ENCODE measurements around the gene AFM. TPM values are rescaled to one million over a fixed set of nuclear protein-coding genes. Genes with fewer than 3 reads are reported as not detected.

AFM gene
- total RNA-seq, 1 experiment from 2014 or later, result not detected

DNA sequence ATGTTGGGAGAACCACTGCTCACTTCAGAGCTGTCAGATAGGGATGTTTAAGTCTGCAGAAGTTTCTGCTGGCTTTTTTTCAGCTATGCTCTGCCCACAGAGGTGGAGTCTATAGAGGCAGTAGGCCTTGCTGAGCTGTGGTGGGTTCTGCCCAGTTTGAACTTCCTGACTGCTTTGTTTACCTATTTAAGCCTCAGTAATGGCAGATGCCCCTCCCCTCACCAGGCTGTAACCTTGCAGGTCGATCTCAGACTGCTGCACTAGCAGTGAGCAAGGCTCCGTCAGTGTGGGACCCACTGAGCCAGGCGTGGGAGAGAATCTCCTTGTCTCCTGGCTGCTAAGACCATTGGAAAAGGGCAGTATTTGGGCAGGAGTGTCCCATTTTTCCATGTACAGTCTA is 36.8 kb downstream of the AFM start:
- Histone ChIP-seq H3K27me3 (ENCODE audit: insufficient read depth, low read length) (no peaks in the 10 kb centered on the region), H3K27ac (ENCODE audit: low read depth, low read length) (no peak overlapping the region), H2AFZ (ENCODE audit: low read depth, low read length, poor library complexity, severe bottlenecking) (no peak overlapping the region), H4K20me1 (ENCODE audit: insufficient read depth) (no peaks in the 10 kb centered on the region), H3K4me2 (ENCODE audit: low read length) (no peak overlapping the region), H3K9me2 (ENCODE audit: insufficient read depth) (no peaks in the 10 kb centered on the region), H3K36me3 (ENCODE audit: control insufficient read depth in 1 of 2, insufficient read depth in 2 of 2, low read length in 2 of 2) (no peaks in the 10 kb centered on the region), H3K9me3 (ENCODE audit: control insufficient read depth in 1 of 2, insufficient read depth in 1 of 2, low read depth in 1 of 2, low read length in 2 of 2) (no peaks in the 10 kb centered on the region), H3K9ac (ENCODE audit: low read length) (no peak overlapping the region), H3K4me3 (replicated peaks in 1 of 2; ENCODE audit: low read depth in 1 of 2, low read length in 2 of 2) (no peak overlapping the region), H3K79me2 (ENCODE audit: insufficient read depth, low read length) (no peaks in the 10 kb centered on the region), H3K4me1 (ENCODE audit: control insufficient read depth in 1 of 2, insufficient read depth in 2 of 2, low read length in 2 of 2) (no peaks in the 10 kb centered on the region)
- DNase-seq (ENCODE audit: low read depth, low spot score), result no peak
- ATAC-seq, result no peak
- CTCF ChIA-PET, result no interaction called here
- BruUV-seq (replicated peaks), result no TSS peak
- POLR2A ChIA-PET, result no interaction called here
- RAD21 ChIA-PET (ENCODE audit: low non-redundant PET in 1 of 2, low total read pairs in 2 of 2, uncharacterized antibody in 2 of 2, unreplicated experiment in 2 of 2), result no interaction called here
- intact Hi-C loops (cut with micrococcal nuclease), result no loop called here
- no peak for TF ChIP-seq SRF (IDR thresholded peaks at IDR 0.05; ENCODE audit: low read depth)
- TF ChIP-seq, protein P1, sequence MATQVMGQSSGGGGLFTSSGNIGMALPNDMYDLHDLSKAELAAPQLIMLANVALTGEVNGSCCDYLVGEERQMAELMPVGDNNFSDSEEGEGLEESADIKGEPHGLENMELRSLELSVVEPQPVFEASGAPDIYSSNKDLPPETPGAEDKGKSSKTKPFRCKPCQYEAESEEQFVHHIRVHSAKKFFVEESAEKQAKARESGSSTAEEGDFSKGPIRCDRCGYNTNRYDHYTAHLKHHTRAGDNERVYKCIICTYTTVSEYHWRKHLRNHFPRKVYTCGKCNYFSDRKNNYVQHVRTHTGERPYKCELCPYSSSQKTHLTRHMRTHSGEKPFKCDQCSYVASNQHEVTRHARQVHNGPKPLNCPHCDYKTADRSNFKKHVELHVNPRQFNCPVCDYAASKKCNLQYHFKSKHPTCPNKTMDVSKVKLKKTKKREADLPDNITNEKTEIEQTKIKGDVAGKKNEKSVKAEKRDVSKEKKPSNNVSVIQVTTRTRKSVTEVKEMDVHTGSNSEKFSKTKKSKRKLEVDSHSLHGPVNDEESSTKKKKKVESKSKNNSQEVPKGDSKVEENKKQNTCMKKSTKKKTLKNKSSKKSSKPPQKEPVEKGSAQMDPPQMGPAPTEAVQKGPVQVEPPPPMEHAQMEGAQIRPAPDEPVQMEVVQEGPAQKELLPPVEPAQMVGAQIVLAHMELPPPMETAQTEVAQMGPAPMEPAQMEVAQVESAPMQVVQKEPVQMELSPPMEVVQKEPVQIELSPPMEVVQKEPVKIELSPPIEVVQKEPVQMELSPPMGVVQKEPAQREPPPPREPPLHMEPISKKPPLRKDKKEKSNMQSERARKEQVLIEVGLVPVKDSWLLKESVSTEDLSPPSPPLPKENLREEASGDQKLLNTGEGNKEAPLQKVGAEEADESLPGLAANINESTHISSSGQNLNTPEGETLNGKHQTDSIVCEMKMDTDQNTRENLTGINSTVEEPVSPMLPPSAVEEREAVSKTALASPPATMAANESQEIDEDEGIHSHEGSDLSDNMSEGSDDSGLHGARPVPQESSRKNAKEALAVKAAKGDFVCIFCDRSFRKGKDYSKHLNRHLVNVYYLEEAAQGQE (IDR thresholded peaks at IDR 0.05; ENCODE audit: low read depth), result no peak
- TF ChIP-seq, protein P2, sequence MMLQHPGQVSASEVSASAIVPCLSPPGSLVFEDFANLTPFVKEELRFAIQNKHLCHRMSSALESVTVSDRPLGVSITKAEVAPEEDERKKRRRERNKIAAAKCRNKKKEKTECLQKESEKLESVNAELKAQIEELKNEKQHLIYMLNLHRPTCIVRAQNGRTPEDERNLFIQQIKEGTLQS (IDR thresholded peaks at IDR 0.05), result no peak

DNA sequence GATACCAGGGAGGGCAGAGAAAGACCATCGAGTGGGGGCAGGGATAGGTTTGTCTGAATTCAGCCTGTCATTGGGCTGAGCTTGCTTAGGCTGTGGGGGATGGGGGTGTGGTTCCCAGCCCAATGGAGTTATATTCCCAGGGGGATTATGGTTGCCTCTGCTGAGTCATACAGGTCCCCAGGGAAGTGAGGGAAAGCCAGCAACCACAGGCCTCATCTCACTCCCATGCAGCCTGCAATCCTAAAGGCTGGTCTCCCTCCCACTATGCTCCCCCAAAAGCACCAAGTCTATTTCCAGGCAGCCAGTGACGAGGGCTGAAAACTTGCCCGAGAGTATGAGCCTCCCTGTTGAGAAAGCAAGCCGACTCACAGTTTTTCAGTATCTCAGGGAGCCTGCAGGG is 39.3 kb downstream of the AFM start:
- no peaks in the 10 kb centered on the region for H4K20me1 ChIP-seq (ENCODE audit: insufficient read depth)
- H3K9me3 ChIP-seq (ENCODE audit: control insufficient read depth in 1 of 2, insufficient read depth in 1 of 2, low read depth in 1 of 2, low read length in 2 of 2), result no peaks in the 10 kb centered on the region
- BruUV-seq (replicated peaks), result no TSS peak
- no peaks in the 10 kb centered on the region for H3K4me1 ChIP-seq (ENCODE audit: control insufficient read depth in 1 of 2, insufficient read depth in 2 of 2, low read length in 2 of 2)
- RAD21 ChIA-PET (ENCODE audit: low non-redundant PET in 1 of 2, low total read pairs in 2 of 2, uncharacterized antibody in 2 of 2, unreplicated experiment in 2 of 2), result no interaction called here
- H3K36me3 ChIP-seq (ENCODE audit: control insufficient read depth in 1 of 2, insufficient read depth in 2 of 2, low read length in 2 of 2), result no peaks in the 10 kb centered on the region
- H3K4me3 ChIP-seq (replicated peaks in 1 of 2; ENCODE audit: low read depth in 1 of 2, low read length in 2 of 2), result no peak overlapping the region
- ATAC-seq (no peak), DNase-seq (ENCODE audit: low read depth, low spot score) (no peak)
- intact Hi-C loops (cut with micrococcal nuclease), result no loop called here
- no peak overlapping the region for H2AFZ ChIP-seq (ENCODE audit: low read depth, low read length, poor library complexity, severe bottlenecking)
- CTCF ChIA-PET, result no interaction called here
- TF ChIP-seq, protein P3, sequence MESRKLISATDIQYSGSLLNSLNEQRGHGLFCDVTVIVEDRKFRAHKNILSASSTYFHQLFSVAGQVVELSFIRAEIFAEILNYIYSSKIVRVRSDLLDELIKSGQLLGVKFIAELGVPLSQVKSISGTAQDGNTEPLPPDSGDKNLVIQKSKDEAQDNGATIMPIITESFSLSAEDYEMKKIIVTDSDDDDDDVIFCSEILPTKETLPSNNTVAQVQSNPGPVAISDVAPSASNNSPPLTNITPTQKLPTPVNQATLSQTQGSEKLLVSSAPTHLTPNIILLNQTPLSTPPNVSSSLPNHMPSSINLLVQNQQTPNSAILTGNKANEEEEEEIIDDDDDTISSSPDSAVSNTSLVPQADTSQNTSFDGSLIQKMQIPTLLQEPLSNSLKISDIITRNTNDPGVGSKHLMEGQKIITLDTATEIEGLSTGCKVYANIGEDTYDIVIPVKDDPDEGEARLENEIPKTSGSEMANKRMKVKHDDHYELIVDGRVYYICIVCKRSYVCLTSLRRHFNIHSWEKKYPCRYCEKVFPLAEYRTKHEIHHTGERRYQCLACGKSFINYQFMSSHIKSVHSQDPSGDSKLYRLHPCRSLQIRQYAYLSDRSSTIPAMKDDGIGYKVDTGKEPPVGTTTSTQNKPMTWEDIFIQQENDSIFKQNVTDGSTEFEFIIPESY (IDR thresholded peaks at IDR 0.05; ENCODE audit: extremely low read depth, insufficient replicate concordance, low read length), result no peak
- no peak for TF ChIP-seq TCF7L2 (IDR thresholded peaks at IDR 0.05; ENCODE audit: borderline replicate concordance, extremely low read depth, insufficient read depth, insufficient read length)
- TF ChIP-seq ZNF274 (IDR thresholded peaks at IDR 0.05; ENCODE audit: low read depth, low read length), result no peak
- TF ChIP-seq EZH2 (IDR thresholded peaks at IDR 0.05), result no peak
- no peak for TF ChIP-seq POLR2AphosphoS5 (IDR thresholded peaks at IDR 0.05; ENCODE audit: low read depth, low read length)
- TF ChIP-seq ZFX (IDR thresholded peaks at IDR 0.05), result no peak
- TF ChIP-seq SP1 (IDR thresholded peaks at IDR 0.05; ENCODE audit: low read depth), result no peak
- TF ChIP-seq JUND (IDR thresholded peaks at IDR 0.05), result no peak
- H3K27ac ChIP-seq (ENCODE audit: low read depth, low read length), result no peak overlapping the region
- H3K9me2 ChIP-seq (ENCODE audit: insufficient read depth), result no peaks in the 10 kb centered on the region
- no peak overlapping the region for H3K9ac ChIP-seq (ENCODE audit: low read length)
- H3K79me2 ChIP-seq (ENCODE audit: insufficient read depth, low read length), result no peaks in the 10 kb centered on the region
- H3K27me3 ChIP-seq (ENCODE audit: insufficient read depth, low read length), result no peaks in the 10 kb centered on the region
- POLR2A ChIA-PET, result no interaction called here
- H3K4me2 ChIP-seq (ENCODE audit: low read length), result no peak overlapping the region

All from HCT116 (cell line).